Fibroblast of peridontal ligament (primary cell): ENCODE measurements around the gene ATP5MK.
"Not testable (repeated sequence)": the region's sequence is repeated elsewhere in the genome, so short reads cannot be mapped to it uniquely, and the experiment has no call there.

Experiments used
- DNase-seq: peaks from one replicate; pipeline ENCODE4 v3.0.0-alpha.2; 2010; ENCODE audit errors: extremely low read depth

ATP5MK gene

GRCh38 chr10:103396067-103396788 is at the start of gene ATP5MK, which contains the start of gene PDCD11:
ATP5MK (minus strand) TSS chr10:103396475; CDS start chr10:103392457, 4,018 bp downstream.
PDCD11 (plus strand) TSS chr10:103396626; CDS start chr10:103398427, 1,801 bp downstream.
- DNase-seq, result peak; percentile 96

GRCh38 chr10:103445366-103445765 is 49.1 kb upstream of the ATP5MK start:
- DNase-seq, result no peak

GRCh38 chr10:103444478-103444877 is 48.2 kb upstream of the ATP5MK start:
- DNase-seq, result no peak

- no peak for DNase-seq
Measured at GRCh38 chr10:103443475-103444185, 47.4 kb upstream of the ATP5MK start.

GRCh38 chr10:103442031-103442461 is 45.8 kb upstream of the ATP5MK start:
- DNase-seq, result peak; percentile 48

- no peak for DNase-seq
Measured at GRCh38 chr10:103441611-103442010, 45.3 kb upstream of the ATP5MK start.

- DNase-seq, result no peak
Measured at GRCh38 chr10:103441206-103441605, 44.9 kb upstream of the ATP5MK start.

GRCh38 chr10:103440416-103440815 is 44.1 kb upstream of the ATP5MK start:
- DNase-seq, result no peak

- no peak for DNase-seq
Measured at GRCh38 chr10:103439776-103440175, 43.5 kb upstream of the ATP5MK start.

GRCh38 chr10:103433858-103434257 is 37.6 kb upstream of the ATP5MK start:
- peak; percentile 66 for DNase-seq

GRCh38 chr10:103431902-103432301 is 35.6 kb upstream of the ATP5MK start:
- peak; percentile 66 for DNase-seq

- DNase-seq, result no peak
Measured at GRCh38 chr10:103429647-103430046, 33.4 kb upstream of the ATP5MK start.

GRCh38 chr10:103428989-103429643 is 32.8 kb upstream of the ATP5MK start:
- DNase-seq, result no peak

- no peak for DNase-seq
Measured at GRCh38 chr10:103427866-103428265, 31.6 kb upstream of the ATP5MK start.

GRCh38 chr10:103423748-103424147 is 27.5 kb upstream of the ATP5MK start:
- DNase-seq, result no peak

- DNase-seq, result no peak
Measured at GRCh38 chr10:103419101-103419500, 22.8 kb upstream of the ATP5MK start.

- no peak for DNase-seq
Measured at GRCh38 chr10:103417601-103418000, 21.3 kb upstream of the ATP5MK start.

GRCh38 chr10:103417148-103417469 is 20.8 kb upstream of the ATP5MK start:
- DNase-seq, result not testable (repeated sequence)

- peak; percentile 83 for DNase-seq
Measured at GRCh38 chr10:103416436-103417147, 20.3 kb upstream of the ATP5MK start.

GRCh38 chr10:103415581-103415980 is 19.3 kb upstream of the ATP5MK start:
- DNase-seq, result no peak

GRCh38 chr10:103413564-103413963 is 17.3 kb upstream of the ATP5MK start:
- no peak for DNase-seq
